Hindlimb muscle (tissue), 1 donor: ENCODE results near the gene MAD2L1BP. TPM values are rescaled to one million over a fixed set of nuclear protein-coding genes. Genes with fewer than 3 reads are reported as not detected.
"Not testable (repeated sequence)": the region's sequence is repeated elsewhere in the genome, so short reads cannot be mapped to it uniquely, and the experiment has no call there.

Experiments used
- DNase-seq: peaks from one replicate; pipeline ENCODE4 v3.0.0-alpha.2; 2013
- polyA plus RNA-seq: library from polyadenylated mRNA; unstranded; fragments of 120-200 nt; gene quantifications from one replicate; pipeline ENCODE4 v1.2.1, GENCODE V29; 2013; ENCODE audit not compliant: insufficient read length

Gene MAD2L1BP
- polyA plus RNA-seq, 1 donor = 17.2 TPM

DNA sequence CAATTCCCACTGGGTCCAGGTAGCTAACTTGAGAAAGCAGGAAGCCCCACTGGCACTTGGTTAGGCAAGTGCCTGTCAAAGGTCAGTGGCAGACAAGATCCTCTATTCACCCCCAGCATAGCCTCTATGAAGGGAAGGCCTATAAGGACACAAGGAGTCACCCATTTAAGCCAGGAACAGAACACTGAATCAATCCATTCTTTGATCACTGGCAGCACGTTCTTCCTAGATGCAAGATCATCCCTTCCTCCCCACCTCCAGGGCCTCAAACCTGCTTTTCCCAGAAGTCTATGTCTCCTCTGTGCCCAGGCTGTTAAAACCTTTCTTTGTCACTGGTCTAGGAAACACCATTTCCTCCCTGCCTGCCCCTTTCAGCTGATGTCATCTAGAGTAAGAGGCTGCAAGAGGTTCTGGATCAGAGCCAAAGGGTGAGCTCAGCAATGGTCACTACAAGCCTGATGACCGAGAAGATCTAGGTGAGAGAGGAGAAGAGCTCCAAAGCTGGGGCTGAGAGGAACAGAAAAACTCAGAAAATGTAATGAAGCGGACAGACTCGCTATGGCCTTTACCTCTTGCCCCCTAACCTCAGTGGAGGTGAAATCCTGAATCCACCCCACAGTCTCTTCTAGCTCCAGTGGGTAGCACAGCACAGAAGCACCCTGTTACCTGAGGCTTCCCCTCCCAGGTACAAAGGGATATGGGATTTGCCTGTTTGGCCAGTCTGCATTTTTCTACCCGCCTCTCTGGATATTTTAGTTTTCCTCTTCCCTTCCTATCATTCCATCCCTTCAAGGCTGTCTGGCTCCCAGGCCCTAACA is 8.4 kb upstream of the MAD2L1BP start:
- DNase-seq = peak; percentile 54

DNA sequence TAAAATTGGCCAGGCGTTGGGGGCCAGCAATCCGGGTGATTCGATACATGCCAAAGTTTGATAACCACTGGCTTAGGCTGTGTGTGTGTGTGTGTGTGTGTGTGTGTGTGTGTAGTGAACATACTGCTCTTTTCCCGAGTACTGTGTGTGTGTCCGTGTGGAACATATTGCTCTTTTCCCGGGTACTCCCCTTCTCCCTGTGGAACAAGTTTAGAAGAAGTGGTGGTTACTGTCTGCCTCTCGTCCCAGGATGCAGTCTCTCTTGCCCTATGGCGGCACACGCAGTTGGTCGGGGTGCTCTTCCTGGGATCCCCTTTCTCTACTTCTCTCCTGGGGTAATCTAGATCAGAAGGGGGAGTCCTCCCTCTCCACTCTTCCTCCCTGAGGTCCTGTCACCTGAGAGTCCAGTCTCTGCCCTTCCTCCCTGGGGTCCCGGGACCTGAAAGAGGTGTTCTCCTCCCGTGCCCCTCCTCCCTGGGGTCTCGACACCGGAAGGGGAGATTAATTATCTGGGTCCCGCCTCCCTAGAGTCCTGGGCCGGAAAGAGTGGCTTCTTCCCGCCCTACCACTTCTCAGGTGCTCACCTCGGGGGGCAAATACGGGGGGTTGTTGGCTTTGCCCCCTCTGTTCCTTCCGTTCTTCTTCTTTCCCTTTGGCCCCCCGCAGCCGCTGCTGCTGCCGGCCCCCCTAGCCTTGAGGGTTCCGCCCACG is 7.1 kb upstream of the MAD2L1BP start:
- no peak for DNase-seq

- DNase-seq = peak; percentile 100
These were observed 6.5 kb upstream of the MAD2L1BP start, which contains the start of gene GTPBP2 for GRCh38 chr6:43629104-43629504. TSS of gene GTPBP2 (minus strand) at chr6:43629264. CDS start at chr6:43629162, 102 bp downstream.

GRCh38 chr6:43629505-43630300 is 5.9 kb upstream of the MAD2L1BP start:
- DNase-seq = peak; percentile 98

DNA sequence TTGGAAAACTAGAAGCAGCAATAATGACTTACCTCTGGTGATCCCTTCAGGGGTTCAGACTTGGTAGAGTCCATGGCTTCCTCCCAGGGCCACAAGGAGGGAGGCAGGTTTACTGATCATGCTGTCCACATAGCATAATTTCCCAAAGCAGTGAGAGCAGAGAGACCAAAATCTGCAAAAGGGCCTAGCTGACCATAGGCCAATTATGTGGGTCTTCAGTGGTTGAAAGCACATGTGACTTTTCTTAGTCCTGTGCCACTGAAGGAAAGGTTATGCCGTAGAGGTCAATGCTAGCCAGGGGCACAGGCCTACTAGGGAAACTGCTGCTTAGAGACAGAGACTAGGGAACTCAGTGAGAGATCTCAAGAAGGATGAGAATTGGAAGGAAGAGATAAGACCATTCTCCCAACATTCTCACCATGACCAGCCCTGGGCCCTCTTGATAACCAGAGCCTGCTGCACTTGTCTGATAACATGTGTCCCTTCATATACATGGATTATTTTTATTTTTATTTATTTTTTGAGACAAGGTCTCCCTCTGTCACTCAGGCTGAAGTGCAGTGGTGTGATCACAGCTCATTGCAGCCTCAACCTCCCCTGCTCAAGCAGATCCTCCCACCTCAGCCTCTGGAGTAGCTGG is 4.5 kb upstream of the MAD2L1BP start:
- no peak for DNase-seq

DNA sequence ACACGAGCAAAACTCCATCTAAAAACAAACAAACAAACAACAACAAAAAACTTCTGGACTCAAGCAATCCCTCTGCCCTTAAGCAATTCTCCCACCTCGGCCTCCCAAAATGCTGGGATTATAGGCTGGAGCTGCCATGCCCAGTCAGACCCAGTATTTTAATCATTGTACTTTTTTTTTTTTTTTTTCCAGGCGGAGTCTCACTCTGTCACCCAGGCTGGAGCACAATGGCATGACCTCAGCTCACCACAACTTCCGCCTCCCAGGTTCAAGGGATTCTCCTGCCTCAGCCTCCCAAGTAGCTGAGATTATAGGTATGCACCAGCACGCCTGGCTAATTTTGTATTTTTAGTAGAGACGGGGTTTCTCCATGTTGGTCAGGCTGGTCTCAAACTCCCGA is 2.6 kb upstream of the MAD2L1BP start:
- DNase-seq = not testable (repeated sequence)

GRCh38 chr6:43634702-43635303 is 837 bp upstream of the MAD2L1BP start:
- DNase-seq = no peak

GRCh38 chr6:43636308-43636659 is 644 bp downstream of the MAD2L1BP start:
- no peak for DNase-seq

DNA sequence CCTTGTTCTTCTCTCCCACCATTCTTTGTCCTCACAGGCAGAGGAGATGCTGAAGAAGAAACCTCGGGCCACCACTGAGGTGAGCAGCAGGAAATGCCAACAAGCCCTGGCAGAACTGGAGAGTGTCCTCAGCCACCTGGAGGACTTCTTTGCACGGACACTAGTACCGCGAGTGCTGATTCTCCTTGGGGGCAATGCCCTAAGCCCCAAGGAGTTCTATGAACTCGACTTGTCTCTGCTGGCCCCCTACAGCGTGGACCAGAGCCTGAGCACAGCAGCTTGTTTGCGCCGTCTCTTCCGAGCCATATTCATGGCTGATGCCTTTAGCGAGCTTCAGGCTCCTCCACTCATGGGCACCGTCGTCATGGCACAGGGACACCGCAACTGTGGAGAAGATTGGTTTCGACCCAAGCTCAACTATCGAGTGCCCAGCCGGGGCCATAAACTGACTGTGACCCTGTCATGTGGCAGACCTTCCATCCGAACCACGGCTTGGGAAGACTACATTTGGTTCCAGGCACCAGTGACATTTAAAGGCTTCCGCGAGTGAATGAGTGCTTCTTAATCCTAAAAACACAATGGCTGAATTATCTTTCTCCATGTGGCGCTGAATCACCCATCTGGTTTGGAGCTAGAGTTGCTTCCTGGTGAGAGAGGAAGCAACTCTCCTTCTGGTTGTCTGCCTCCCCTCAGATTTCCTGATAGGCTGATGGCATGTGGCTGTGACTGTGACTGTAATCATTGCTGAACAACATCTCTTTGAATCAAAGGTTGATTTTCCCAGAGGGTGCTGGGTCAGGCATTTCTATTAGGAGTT is 4.6 kb downstream of the MAD2L1BP start:
- no peak for DNase-seq

- DNase-seq = peak; percentile 80
These were observed 9.4 kb downstream of the MAD2L1BP start, which contains the start of gene RSPH9 for GRCh38 chr6:43644940-43645612. TSS of gene RSPH9 (plus strand) at chr6:43645036. CDS start at chr6:43645099, 63 bp downstream.

- DNase-seq = no peak
These were observed 9.9 kb downstream of the MAD2L1BP start for GRCh38 chr6:43645613-43645964.

GRCh38 chr6:43647613-43648012 is 12.0 kb downstream of the MAD2L1BP start:
- no peak for DNase-seq

DNA sequence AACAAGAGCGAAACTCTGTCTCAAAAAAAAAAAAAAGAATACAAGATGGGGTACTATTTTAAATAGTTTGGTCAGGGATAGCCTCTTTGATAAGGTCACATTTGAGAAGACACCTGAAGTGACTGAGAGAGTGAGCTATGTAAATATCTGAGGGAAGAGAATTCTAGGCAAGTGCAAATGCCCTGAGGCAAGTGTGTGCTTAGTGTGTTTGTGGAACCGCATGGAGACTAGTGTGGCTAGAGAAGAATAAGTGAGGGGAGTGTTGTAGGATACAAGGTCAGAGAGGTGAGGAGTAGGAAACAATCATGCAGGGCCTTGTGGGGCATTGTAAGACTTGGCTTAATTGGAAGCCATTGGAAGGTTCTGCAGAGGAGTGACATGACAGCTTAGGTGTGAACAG is 12.6 kb downstream of the MAD2L1BP start:
- DNase-seq = no peak

DNA sequence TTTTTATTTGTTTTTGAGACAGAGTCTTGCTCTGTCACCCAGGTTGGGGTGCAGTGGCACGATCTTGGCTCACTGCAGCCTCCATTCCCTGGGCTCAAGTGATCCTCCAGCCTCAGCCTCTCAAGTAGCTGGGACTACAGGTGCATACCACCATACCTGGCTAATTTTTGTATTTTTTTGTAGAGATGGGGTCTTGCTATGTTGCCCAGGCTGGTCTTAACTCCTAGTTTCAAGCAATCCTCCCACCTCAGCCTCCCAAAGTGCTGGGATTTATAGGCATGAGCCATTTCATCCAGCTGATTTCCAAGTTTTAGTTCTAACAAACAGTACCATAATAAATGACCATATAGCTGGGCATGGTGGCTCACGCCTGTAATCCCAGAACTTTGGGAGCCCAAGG is 17.2 kb downstream of the MAD2L1BP start:
- DNase-seq = not testable (repeated sequence)

DNA sequence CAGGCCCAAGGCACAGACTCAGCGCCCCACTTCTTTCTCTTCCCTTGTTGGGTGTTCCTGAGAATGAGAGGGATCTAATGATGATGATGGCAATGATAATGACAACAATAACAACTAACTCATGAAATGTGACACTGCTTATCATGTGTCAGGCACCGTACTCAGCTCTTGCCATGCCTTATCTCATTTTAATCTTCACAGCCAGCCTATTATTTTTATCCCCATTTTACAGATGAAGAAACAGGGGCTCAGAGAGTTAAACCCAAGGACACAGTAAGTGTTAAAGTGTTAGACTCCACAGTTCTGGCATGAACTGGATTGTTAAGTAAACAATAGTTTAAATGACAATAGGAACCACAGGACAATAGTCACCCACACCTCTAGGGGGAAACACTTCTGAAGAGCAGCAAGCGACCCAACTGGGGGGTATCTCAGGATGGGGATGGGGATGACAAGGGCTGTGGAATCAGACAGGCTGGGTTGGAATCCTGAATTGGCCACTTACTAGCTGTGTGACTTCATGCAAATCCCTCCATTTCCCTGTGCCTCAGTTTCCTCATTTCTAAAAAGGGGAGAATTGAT is 21.7 kb downstream of the MAD2L1BP start:
- no peak for DNase-seq

GRCh38 chr6:43658161-43658560 is 22.5 kb downstream of the MAD2L1BP start:
- no peak for DNase-seq

- DNase-seq = not testable (repeated sequence)
These were observed 27.3 kb downstream of the MAD2L1BP start for GRCh38 chr6:43662948-43663347.

GRCh38 chr6:43665376-43665775 is 29.7 kb downstream of the MAD2L1BP start:
- no peak for DNase-seq

- no peak for DNase-seq
These were observed 30.7 kb downstream of the MAD2L1BP start for GRCh38 chr6:43666196-43666920.
